ENCODE measurements around the gene CDH13. TPM values are rescaled to one million over a fixed set of nuclear protein-coding genes. Genes with fewer than 3 reads are reported as not detected.

The CDH13 gene
- polyA plus RNA-seq, 2 of the 4 experiments (the other 2 are of a cell fraction), result not detected

DNA sequence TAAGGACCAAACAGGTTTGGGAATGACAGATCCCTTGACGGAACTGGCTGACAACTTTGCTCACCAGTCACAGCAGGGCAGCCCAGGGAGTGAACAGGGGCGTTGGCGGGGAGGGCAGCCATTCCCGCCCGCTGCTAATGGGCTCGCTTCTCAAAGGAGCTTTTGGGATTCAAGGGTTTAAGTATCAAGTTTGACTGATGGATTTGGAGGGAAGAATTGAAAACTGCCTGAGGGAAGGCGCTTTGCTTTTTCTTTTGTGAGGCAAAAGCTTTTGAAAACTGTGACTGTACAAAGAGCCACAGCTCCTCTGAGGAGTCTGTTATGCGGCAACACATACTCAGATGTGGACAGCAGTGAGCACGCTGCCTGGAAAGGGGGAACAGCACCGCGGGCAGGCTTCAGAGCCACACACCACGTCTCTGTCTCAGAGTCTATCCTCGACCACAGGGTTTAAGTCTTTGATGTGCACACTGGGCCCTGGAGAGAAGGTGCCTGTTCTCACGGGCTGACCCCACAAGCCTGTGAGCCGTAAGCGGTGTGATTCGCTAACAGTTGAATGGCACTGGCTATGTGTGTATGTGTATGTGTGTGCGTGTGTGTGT is 1101.1 kb downstream of the CDH13 start:
- no peak overlapping the region for H3K27ac ChIP-seq
- CTCF ChIA-PET, result interaction anchor here (1.3 kb wide), 1 partner anchor 8 kb away, joined by 3 read pairs; no protein-coding TSS in a partner anchor
- POLR2A ChIA-PET, result no interaction called here
- 46% methylated on average over 17 of the region's 18 CpGs for WGBS (ENCODE audit: missing lambda C conversion rate)
- no peak; a peak in 1 of 6 replicates for ATAC-seq
- TF ChIP-seq ELK1 (IDR thresholded peaks at IDR 0.05; ENCODE audit: low read depth, low read length), result no peak
- no peak for TF ChIP-seq HES2 (IDR thresholded peaks at IDR 0.05)
- TF ChIP-seq, protein P1, sequence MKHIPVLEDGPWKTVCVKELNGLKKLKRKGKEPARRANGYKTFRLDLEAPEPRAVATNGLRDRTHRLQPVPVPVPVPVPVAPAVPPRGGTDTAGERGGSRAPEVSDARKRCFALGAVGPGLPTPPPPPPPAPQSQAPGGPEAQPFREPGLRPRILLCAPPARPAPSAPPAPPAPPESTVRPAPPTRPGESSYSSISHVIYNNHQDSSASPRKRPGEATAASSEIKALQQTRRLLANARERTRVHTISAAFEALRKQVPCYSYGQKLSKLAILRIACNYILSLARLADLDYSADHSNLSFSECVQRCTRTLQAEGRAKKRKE (CRISPR knock-in tag; IDR thresholded peaks at IDR 0.05; ENCODE audit: low read depth), result no peak
- no peak for TF ChIP-seq SMC3 (IDR thresholded peaks at IDR 0.05)
- no peak for TF ChIP-seq CBX2 (IDR thresholded peaks at IDR 0.05; ENCODE audit: borderline replicate concordance, low read depth)
- TF ChIP-seq NFE2L2 (conservative IDR thresholded peaks at IDR 0.05; ENCODE audit: low read length), result no peak
- H3K9me3 ChIP-seq, result no peaks in the 10 kb centered on the region
- H3K4me3 ChIP-seq, result no peak overlapping the region
- FAIRE-seq, result no peak
- no peak overlapping the region for H3K4me2 ChIP-seq
- H3K4me1 ChIP-seq, result no peaks in the 10 kb centered on the region
- no peak for DNase-seq (ENCODE audit: low read depth in 1 of 2, low spot score in 1 of 2)

DNA sequence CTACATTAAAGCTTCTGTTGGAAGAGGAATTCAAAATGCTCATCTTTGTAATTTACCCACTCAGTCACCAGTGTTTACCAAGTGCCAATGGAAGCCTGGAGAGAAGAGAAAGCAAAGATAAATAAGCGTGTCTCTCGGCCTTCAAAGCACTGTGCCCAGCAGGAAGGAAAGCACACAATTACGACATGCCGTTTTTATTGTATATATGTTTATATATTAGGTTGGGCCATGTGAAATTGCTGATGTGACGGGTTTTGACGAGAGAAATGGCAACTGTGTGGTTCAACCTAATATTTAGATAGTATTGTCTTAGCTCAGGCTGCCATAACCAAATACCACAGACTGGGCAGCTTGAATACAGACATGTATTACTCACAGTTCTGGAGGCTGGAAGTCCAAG is 1101.7 kb downstream of the CDH13 start:
- POLR2A ChIA-PET, result no interaction called here
- Histone ChIP-seq H3K4me1 (no peaks in the 10 kb centered on the region), H3K4me3 (no peak overlapping the region), H3K4me2 (no peak overlapping the region), H3K9me3 (no peaks in the 10 kb centered on the region), H3K27ac (no peak overlapping the region)
- CTCF ChIA-PET, result interaction anchor here (0.7 to 1.3 kb wide), 2 partner anchors 9 to 14 kb away, joined by 3 read pairs; no protein-coding TSS in a partner anchor
- DNase-seq (ENCODE audit: low read depth in 1 of 2, low spot score in 1 of 2), result no peak
- no peak for ATAC-seq
- TF ChIP-seq MAFK (IDR thresholded peaks at IDR 0.05; ENCODE audit: partially characterized antibody) (peak; percentile 78), POLR2A (IDR thresholded peaks at IDR 0.05; ENCODE audit: low read length) (no peak)
- 13% methylated on average over 6 of the region's 6 CpGs for WGBS (ENCODE audit: missing lambda C conversion rate)
- FAIRE-seq, result no peak

- Histone ChIP-seq H3K27ac (no peak overlapping the region), H3K4me1 (no peaks in the 10 kb centered on the region), H3K4me2 (no peak overlapping the region), H3K9me3 (peaks cover 12% of the 10 kb centered on the region; the same call in 1 of the 3 replicates), H3K4me3 (no peak overlapping the region)
- POLR2A ChIA-PET, result no interaction called here
- no peak for FAIRE-seq
- ATAC-seq, result no peak
- WGBS (ENCODE audit: missing lambda C conversion rate), result 0% methylated on average over 2 of the region's 2 CpGs
- DNase-seq (ENCODE audit: low read depth in 1 of 2, low spot score in 1 of 2), result no peak
- CTCF ChIA-PET, result no interaction called here
- TF ChIP-seq NPAS2 (CRISPR knock-in tag; IDR thresholded peaks at IDR 0.05; ENCODE audit: borderline replicate concordance) (no peak), RFX5 (IDR thresholded peaks at IDR 0.05) (no peak), E2F6 (IDR thresholded peaks at IDR 0.05; ENCODE audit: borderline replicate concordance, low read depth) (no peak), EHF (CRISPR knock-in tag; IDR thresholded peaks at IDR 0.05) (no peak)
- TF ChIP-seq, protein P2, sequence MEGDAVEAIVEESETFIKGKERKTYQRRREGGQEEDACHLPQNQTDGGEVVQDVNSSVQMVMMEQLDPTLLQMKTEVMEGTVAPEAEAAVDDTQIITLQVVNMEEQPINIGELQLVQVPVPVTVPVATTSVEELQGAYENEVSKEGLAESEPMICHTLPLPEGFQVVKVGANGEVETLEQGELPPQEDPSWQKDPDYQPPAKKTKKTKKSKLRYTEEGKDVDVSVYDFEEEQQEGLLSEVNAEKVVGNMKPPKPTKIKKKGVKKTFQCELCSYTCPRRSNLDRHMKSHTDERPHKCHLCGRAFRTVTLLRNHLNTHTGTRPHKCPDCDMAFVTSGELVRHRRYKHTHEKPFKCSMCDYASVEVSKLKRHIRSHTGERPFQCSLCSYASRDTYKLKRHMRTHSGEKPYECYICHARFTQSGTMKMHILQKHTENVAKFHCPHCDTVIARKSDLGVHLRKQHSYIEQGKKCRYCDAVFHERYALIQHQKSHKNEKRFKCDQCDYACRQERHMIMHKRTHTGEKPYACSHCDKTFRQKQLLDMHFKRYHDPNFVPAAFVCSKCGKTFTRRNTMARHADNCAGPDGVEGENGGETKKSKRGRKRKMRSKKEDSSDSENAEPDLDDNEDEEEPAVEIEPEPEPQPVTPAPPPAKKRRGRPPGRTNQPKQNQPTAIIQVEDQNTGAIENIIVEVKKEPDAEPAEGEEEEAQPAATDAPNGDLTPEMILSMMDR (IDR thresholded peaks at IDR 0.05), result no peak
- TF ChIP-seq, protein P3, sequence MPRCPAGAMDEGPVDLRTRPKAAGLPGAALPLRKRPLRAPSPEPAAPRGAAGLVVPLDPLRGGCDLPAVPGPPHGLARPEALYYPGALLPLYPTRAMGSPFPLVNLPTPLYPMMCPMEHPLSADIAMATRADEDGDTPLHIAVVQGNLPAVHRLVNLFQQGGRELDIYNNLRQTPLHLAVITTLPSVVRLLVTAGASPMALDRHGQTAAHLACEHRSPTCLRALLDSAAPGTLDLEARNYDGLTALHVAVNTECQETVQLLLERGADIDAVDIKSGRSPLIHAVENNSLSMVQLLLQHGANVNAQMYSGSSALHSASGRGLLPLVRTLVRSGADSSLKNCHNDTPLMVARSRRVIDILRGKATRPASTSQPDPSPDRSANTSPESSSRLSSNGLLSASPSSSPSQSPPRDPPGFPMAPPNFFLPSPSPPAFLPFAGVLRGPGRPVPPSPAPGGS (IDR thresholded peaks at IDR 0.05), result no peak
These were observed 1104.0 kb downstream of the CDH13 start for GRCh38 chr16:83730812-83731211.
